ENCODE results near the gene TFAP2E. TPM values are rescaled to one million over a fixed set of nuclear protein-coding genes. Genes with fewer than 3 reads are reported as not detected.

TFAP2E gene
- total RNA-seq, 1 experiment from 2014 or later = 0.26 TPM

GRCh38 chr1:35595684-35596083, 22.6 kb downstream of the TFAP2E start:
- DNase-seq (no peak), ATAC-seq (no peak)
- intact Hi-C loops (cut with micrococcal nuclease) = no loop called here
- Histone ChIP-seq H3K79me2 (ENCODE audit: low read length) (no peaks in the 10 kb centered on the region), H3K36me3 (ENCODE audit: low read depth, low read length) (peaks cover 17% of the 10 kb centered on the region), H3K9me2 (replicated peaks; ENCODE audit: low read length) (no peaks in the 10 kb centered on the region), H4K20me1 (ENCODE audit: low read length) (no peaks in the 10 kb centered on the region), H3K27ac (ENCODE audit: low read length) (no peak overlapping the region), H3K4me2 (ENCODE audit: low read length) (no peak overlapping the region), H3K27me3 (ENCODE audit: low read length) (no peaks in the 10 kb centered on the region), H3K9ac (ENCODE audit: low read length) (no peak overlapping the region), H3F3A (ENCODE audit: low read length, unreplicated experiment) (no peaks in the 10 kb centered on the region), H3K9me3 (ENCODE audit: low read length) (no peaks in the 10 kb centered on the region), H2AFZ (ENCODE audit: low read length) (no peak overlapping the region), H3K4me1 (ENCODE audit: insufficient read depth, low read length) (no peaks in the 10 kb centered on the region), H3K4me3 (ENCODE audit: low read length) (no peak overlapping the region)
- BruUV-seq (replicated peaks) = no TSS peak
- ChIA-PET CTCF (no interaction called here), POLR2A (ENCODE audit: unreplicated experiment) (no interaction called here)
- TF ChIP-seq EZH2phosphoT487 (IDR thresholded peaks at IDR 0.05; ENCODE audit: borderline replicate concordance, low read length) (no peak), CTCF (conservative IDR thresholded peaks at IDR 0.05; ENCODE audit: low read depth, low read length) (no peak), EZH2 (IDR thresholded peaks at IDR 0.05; ENCODE audit: low read length, unreplicated experiment) (no peak)

- Histone ChIP-seq H3K79me2 (ENCODE audit: low read length) (no peaks in the 10 kb centered on the region), H3K36me3 (ENCODE audit: low read depth, low read length) (peaks cover 34% of the 10 kb centered on the region), H3F3A (ENCODE audit: low read length, unreplicated experiment) (no peaks in the 10 kb centered on the region), H3K27ac (ENCODE audit: low read length) (no peak overlapping the region), H4K20me1 (ENCODE audit: low read length) (no peaks in the 10 kb centered on the region), H3K9me2 (replicated peaks; ENCODE audit: low read length) (no peaks in the 10 kb centered on the region), H2AFZ (ENCODE audit: low read length) (no peak overlapping the region), H3K9me3 (ENCODE audit: low read length) (no peaks in the 10 kb centered on the region), H3K4me3 (ENCODE audit: low read length) (no peak overlapping the region), H3K27me3 (ENCODE audit: low read length) (no peaks in the 10 kb centered on the region), H3K4me1 (ENCODE audit: insufficient read depth, low read length) (no peaks in the 10 kb centered on the region), H3K9ac (ENCODE audit: low read length) (no peak overlapping the region), H3K4me2 (ENCODE audit: low read length) (no peak overlapping the region)
- BruUV-seq (replicated peaks) = no TSS peak
- POLR2A ChIA-PET (ENCODE audit: unreplicated experiment) = no interaction called here
- ATAC-seq (no peak), DNase-seq (no peak)
- no peak for TF ChIP-seq EZH2phosphoT487 (IDR thresholded peaks at IDR 0.05; ENCODE audit: borderline replicate concordance, low read length)
- no peak for TF ChIP-seq CTCF (conservative IDR thresholded peaks at IDR 0.05; ENCODE audit: low read depth, low read length)
- no peak for TF ChIP-seq EZH2 (IDR thresholded peaks at IDR 0.05; ENCODE audit: low read length, unreplicated experiment)
- intact Hi-C loops (cut with micrococcal nuclease) = no loop called here
- CTCF ChIA-PET = no interaction called here
These were observed 24.8 kb downstream of the TFAP2E start for GRCh38 chr1:35597870-35598269.

- Histone ChIP-seq H3K4me3 (ENCODE audit: low read length) (no peak overlapping the region), H3K27me3 (ENCODE audit: low read length) (no peaks in the 10 kb centered on the region), H3K9me2 (replicated peaks; ENCODE audit: low read length) (no peaks in the 10 kb centered on the region), H3K4me2 (ENCODE audit: low read length) (no peak overlapping the region), H3K9ac (ENCODE audit: low read length) (no peak overlapping the region), H3F3A (ENCODE audit: low read length, unreplicated experiment) (no peaks in the 10 kb centered on the region), H3K36me3 (ENCODE audit: low read depth, low read length) (peaks cover 44% of the 10 kb centered on the region), H2AFZ (ENCODE audit: low read length) (no peak overlapping the region), H3K9me3 (ENCODE audit: low read length) (no peaks in the 10 kb centered on the region), H3K79me2 (ENCODE audit: low read length) (no peaks in the 10 kb centered on the region), H4K20me1 (ENCODE audit: low read length) (no peaks in the 10 kb centered on the region), H3K4me1 (ENCODE audit: insufficient read depth, low read length) (no peaks in the 10 kb centered on the region), H3K27ac (ENCODE audit: low read length) (no peak overlapping the region)
- ChIA-PET POLR2A (ENCODE audit: unreplicated experiment) (interaction anchor here (0.6 kb wide), 1 partner anchor 10 kb away, joined by 5 read pairs; no protein-coding TSS in a partner anchor), CTCF (no interaction called here)
- BruUV-seq (replicated peaks) = no TSS peak
- TF ChIP-seq EZH2 (IDR thresholded peaks at IDR 0.05; ENCODE audit: low read length, unreplicated experiment) (no peak), EZH2phosphoT487 (IDR thresholded peaks at IDR 0.05; ENCODE audit: borderline replicate concordance, low read length) (no peak)
- no peak for DNase-seq
- no peak for ATAC-seq
- intact Hi-C loops (cut with micrococcal nuclease) = no loop called here
These were observed 25.8 kb downstream of the TFAP2E start for GRCh38 chr1:35598895-35599294.

Data from PC-3 (cell line).